Measurements from ENCODE around the gene RNF19B. TPM values are rescaled to one million over a fixed set of nuclear protein-coding genes. Genes with fewer than 3 reads are reported as not detected.

Gene RNF19B
- total and polyA plus RNA-seq, 2 of the 13 experiments (the other 11 are each of a cell fraction or from before 2014, with no cell fraction given): 15.3 to 22.5 TPM

DNA sequence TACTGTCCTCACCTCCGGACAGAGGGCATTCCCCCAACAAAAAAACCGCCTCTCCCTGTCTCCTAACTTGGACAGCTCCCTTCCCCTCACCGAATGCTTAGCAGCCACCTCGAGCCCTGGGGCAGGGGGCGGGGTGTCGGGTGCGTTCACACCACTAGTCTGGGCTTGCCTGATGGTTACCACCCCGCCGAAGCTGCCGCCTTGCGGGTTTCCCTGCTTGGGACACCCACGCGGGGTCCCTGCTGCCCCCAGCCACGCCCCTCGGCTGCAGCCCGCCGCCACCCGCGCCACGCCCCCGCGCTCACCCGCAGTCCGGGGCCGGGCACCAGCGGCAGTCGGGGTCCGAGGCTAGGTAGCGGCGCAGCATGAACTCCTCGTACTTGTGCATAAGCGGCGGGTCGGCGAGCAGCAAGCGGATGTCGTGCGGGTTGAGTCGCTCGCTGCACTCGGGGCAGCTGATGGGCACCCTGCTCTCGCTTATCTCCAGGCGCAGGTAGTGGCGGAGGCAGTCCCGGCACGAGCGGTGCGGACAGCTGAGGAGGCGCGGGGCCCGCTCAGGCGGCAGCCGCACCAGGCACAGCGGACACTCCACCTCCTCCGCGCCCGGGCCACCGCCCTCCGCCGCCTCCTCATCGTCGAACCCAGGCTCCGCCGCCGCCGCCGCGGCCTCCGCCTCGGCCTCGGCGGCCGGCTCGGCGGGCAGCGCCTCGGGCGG lies 706 bp downstream of the RNF19B start (continued):
- TF ChIP-seq, protein P1, sequence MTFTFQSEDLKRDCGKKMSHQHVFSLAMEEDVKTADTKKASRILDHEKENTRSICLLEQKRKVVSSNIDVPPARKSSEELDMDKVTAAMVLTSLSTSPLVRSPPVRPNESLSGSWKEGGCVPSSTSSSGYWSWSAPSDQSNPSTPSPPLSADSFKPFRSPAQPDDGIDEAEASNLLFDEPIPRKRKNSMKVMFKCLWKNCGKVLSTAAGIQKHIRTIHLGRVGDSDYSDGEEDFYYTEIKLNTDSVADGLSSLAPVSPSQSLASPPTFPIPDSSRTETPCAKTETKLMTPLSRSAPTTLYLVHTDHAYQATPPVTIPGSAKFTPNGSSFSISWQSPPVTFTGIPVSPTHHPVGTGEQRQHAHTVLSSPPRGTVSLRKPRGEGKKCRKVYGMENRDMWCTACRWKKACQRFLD (CRISPR knock-in tag; IDR thresholded peaks at IDR 0.05; ENCODE audit: borderline replicate concordance): 0 out of 2 replicates have a peak, but pooled peaks have one; percentile 29

DNA sequence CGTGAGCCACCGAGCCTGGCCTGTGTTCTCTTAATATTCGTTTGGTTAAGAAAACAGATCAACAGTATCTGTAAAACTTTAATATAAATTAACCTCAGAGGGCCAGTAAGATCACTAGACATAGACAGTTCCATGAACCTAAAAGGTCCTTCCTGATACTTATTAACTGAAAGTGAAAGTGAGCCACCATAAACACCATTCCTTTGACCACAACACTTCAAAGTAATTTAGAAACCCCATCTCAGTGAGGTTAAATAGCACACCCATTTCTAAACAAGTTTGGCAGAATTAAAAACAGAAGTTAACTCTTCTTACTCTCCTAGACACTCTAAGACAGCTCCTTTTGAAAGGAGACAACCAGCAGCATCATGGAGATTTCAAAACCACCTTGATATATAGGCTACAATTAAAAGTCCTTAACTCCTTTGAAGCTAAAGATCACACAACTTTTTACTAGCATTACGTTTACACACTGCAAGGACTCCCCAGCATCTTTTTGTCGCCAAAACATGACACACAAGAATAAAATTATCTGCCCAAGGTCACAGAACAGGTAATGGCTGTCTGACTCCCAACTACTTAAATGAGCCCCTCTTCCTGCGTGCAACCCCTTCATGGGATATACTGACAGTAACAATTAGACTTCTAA lies 2.2 kb downstream of the RNF19B start:
- no peak overlapping the region for H2AFZ ChIP-seq (ENCODE audit: low read length)
- ChIA-PET CTCF (ENCODE audit: low intra/inter-chr PET ratio, low total read pairs) (no interaction called here), POLR2A (interaction anchor here (0.6 to 1.4 kb wide), 2 partner anchors 13 to 88 kb away, joined by 3 to 4 read pairs; no protein-coding TSS in a partner anchor)
- WGBS (ENCODE audit: low lambda C conversion rate): 9% methylated on average over 6 of the region's 6 CpGs
- H3K9ac ChIP-seq (ENCODE audit: insufficient read depth, low read depth, low read length): peak overlapping the region; percentile 61; the same call in 1 of the 2 replicates
- BruUV-seq (replicated peaks): no TSS peak
- no peaks in the 10 kb centered on the region for H3K9me3 ChIP-seq (ENCODE audit: low read length)
- peaks cover 54% of the 10 kb centered on the region for H3K79me2 ChIP-seq (ENCODE audit: insufficient read depth, low read length)
- peak overlapping the region; percentile 77 for H3K4me2 ChIP-seq (ENCODE audit: low read depth, low read length)
- H3K27ac ChIP-seq (ENCODE audit: extremely low read length, insufficient read depth, low read length): peak overlapping the region; percentile 27
- peaks cover 23% of the 10 kb centered on the region for H3K4me1 ChIP-seq (ENCODE audit: insufficient read depth, low read length)
- FAIRE-seq (no peak), DNase-seq (ENCODE audit: low spot score) (no peak), ATAC-seq (no peak)
- H3K4me3 ChIP-seq (replicated peaks in 1 of 3; ENCODE audit: insufficient read depth in 1 of 3, low read depth in 2 of 3, low read length in 3 of 3): peak overlapping the region; percentile 87 to 97 (median 90)
- peaks cover 8% of the 10 kb centered on the region; the same call in 1 of the 2 replicates for H4K20me1 ChIP-seq (ENCODE audit: insufficient read depth, low read length)
- H3K27me3 ChIP-seq (ENCODE audit: control insufficient read depth in 1 of 2, insufficient read depth in 2 of 2, low read length in 2 of 2): no peaks in the 10 kb centered on the region; a peak in 1 of 5 replicates
- in situ Hi-C loops (cut with HindIII; ENCODE audit: extremely low pct_ligation_motif_present, low pct_unique_long_range_greater_than_20kb) (no loop called here), intact Hi-C loops (cut with micrococcal nuclease; ENCODE audit: unreplicated experiment) (loop anchor here (2.0 kb wide), 1 partner anchor 28 kb away; no protein-coding TSS in a partner anchor)
- H3K36me3 ChIP-seq (replicated peaks in 1 of 2; ENCODE audit: control insufficient read depth in 1 of 2, insufficient read depth in 2 of 2, low read length in 2 of 2): no peaks in the 10 kb centered on the region
- TF ChIP-seq IRF2 (CRISPR knock-in tag; IDR thresholded peaks at IDR 0.05): peak; percentile 86
- peak; percentile 25; the same call in 1 of the 2 replicates for TF ChIP-seq SAP130 (CRISPR knock-in tag; IDR thresholded peaks at IDR 0.05; ENCODE audit: low read depth)
- TF ChIP-seq ZNF343 (CRISPR knock-in tag; IDR thresholded peaks at IDR 0.05): no peak
